22Rv1 (cell line): ENCODE results near the gene BAIAP2L1.

ENCODE experiments used
- H3K27ac ChIP-seq: fragments of 450-650 bp; 2 replicates; pipeline ENCODE4 v1.5.1; 2017
- CTCF ChIP-seq: fragments of 450-650 bp; IDR thresholded peaks from 2 replicates; pipeline ENCODE4 v1.5.1; 2017; ENCODE audit warnings: mild to moderate bottlenecking
- ZFX ChIP-seq: fragments of 450-650 bp; IDR thresholded peaks from 2 replicates; pipeline ENCODE4 v1.6.1; 2017; ENCODE audit warnings: antibody characterized with exemption, borderline replicate concordance

BAIAP2L1 gene

GRCh38 chr7:98296833-98297232 lies 104.1 kb downstream of the BAIAP2L1 start:
- no peak for TF ChIP-seq CTCF
- no peak for TF ChIP-seq ZFX
- H3K27ac ChIP-seq, result no peak overlapping the region

GRCh38 chr7:98295467-98296192 lies 105.3 kb downstream of the BAIAP2L1 start:
- peak overlapping the region; percentile 40; the same call in 1 of the 2 replicates for H3K27ac ChIP-seq
- TF ChIP-seq ZFX (no peak), CTCF (no peak)

- TF ChIP-seq ZFX (no peak), CTCF (peak; percentile 86)
- H3K27ac ChIP-seq, result peak overlapping the region; percentile 40
Measured at GRCh38 chr7:98294798-98295382, 106.0 kb downstream of the BAIAP2L1 start.

- TF ChIP-seq CTCF (no peak), ZFX (no peak)
- peak overlapping the region; percentile 40 for H3K27ac ChIP-seq
Measured at GRCh38 chr7:98294326-98294725, 106.6 kb downstream of the BAIAP2L1 start.

- TF ChIP-seq ZFX (no peak), CTCF (no peak)
- H3K27ac ChIP-seq, result no peak overlapping the region
Measured at GRCh38 chr7:98293746-98294145, 107.1 kb downstream of the BAIAP2L1 start.

- TF ChIP-seq CTCF (no peak), ZFX (no peak)
- H3K27ac ChIP-seq, result no peak overlapping the region
Measured at GRCh38 chr7:98293265-98293664, 107.6 kb downstream of the BAIAP2L1 start.

- TF ChIP-seq CTCF (no peak), ZFX (no peak)
- no peak overlapping the region for H3K27ac ChIP-seq
Measured at GRCh38 chr7:98291717-98292116, 109.2 kb downstream of the BAIAP2L1 start.
